WTC11 (cell line): ENCODE measurements around the gene ATP5F1D. TPM values are rescaled to one million over a fixed set of nuclear protein-coding genes. Genes with fewer than 3 reads are reported as not detected.

ENCODE experiments used
- ATAC-seq: fragments of 200-7000 bp; cut with Tn5 transposase; 2 replicates; pipeline ENCODE4 v1.10.0; 2021; ENCODE audit warnings: mild to moderate bottlenecking, moderate library complexity
- CTCF ChIA-PET: fragments of 300-600 bp; sonication (Branson Sonifier 250); formaldehyde crosslinking; loops from one replicate; lab custom pipeline; 2021; ENCODE audit warnings: antibody characterized with exemption; lab: Charles Lee
- POLR2A ChIA-PET: fragments of 350-600 bp; sonication (Branson Sonifier 250); formaldehyde crosslinking; loops from one replicate; lab custom pipeline; 2021; ENCODE audit warnings: antibody characterized with exemption; lab: Charles Lee
- DNase-seq: peaks from one replicate; pipeline ENCODE4 v3.0.0; 2021; ENCODE audit warnings: low spot score
- H3K27ac Mint-ChIP-seq: 2 replicates; pipeline ENCODE4 v1.8.0; 2021; ENCODE audit warnings: mixed read lengths
- H3K27me3 Mint-ChIP-seq: 2 replicates; pipeline ENCODE4 v1.8.0; 2021; ENCODE audit warnings: low read depth, mild to moderate bottlenecking, moderate library complexity, mixed read lengths
- H3K36me3 Mint-ChIP-seq: 2 replicates; pipeline ENCODE4 v1.8.0; 2021; ENCODE audit warnings: mixed read lengths
- H3K4me1 Mint-ChIP-seq: 2 replicates; pipeline ENCODE4 v1.8.0; 2022; ENCODE audit warnings: mixed read lengths
- H3K4me3 Mint-ChIP-seq: 2 replicates; pipeline ENCODE4 v1.8.0; 2021; ENCODE audit warnings: mild to moderate bottlenecking, moderate library complexity, mixed read lengths
- H3K9me3 Mint-ChIP-seq: 2 replicates; pipeline ENCODE4 v1.8.0; 2021; ENCODE audit warnings: mixed read lengths
- AR ChIP-seq: fragments of 250-450 bp; sonication (Bioruptor Pico); IDR thresholded peaks from 2 replicates; pipeline ENCODE4 v1.9.0; 2021; ENCODE audit warnings: mild to moderate bottlenecking
- ATF1 ChIP-seq: sonication (generic); formaldehyde crosslinking; IDR thresholded peaks from 2 replicates; pipeline ENCODE4 v1.8.1; 2023; ENCODE audit warnings: mild to moderate bottlenecking, moderate library complexity, missing genetic modification reagents
- ATF3 ChIP-seq: sonication (generic); formaldehyde crosslinking; conservative IDR thresholded peaks from 2 replicates; pipeline ENCODE4 v1.8.1; 2022; ENCODE audit warnings: mild to moderate bottlenecking, missing genetic modification reagents
- E2F5 ChIP-seq: sonication (generic); formaldehyde crosslinking; IDR thresholded peaks from 2 replicates; pipeline ENCODE4 v1.8.1; 2022; ENCODE audit warnings: mild to moderate bottlenecking, moderate library complexity, missing genetic modification reagents
- ERG ChIP-seq: fragments of 250-450 bp; sonication (Bioruptor Pico); IDR thresholded peaks from 2 replicates; pipeline ENCODE4 v1.8.0; 2021; ENCODE audit warnings: mild to moderate bottlenecking
- FOXK1 ChIP-seq: sonication (generic); formaldehyde crosslinking; IDR thresholded peaks from 2 replicates; pipeline ENCODE4 v1.8.0; 2022; ENCODE audit warnings: mild to moderate bottlenecking, moderate library complexity, missing genetic modification reagents
- GABPB1 ChIP-seq: sonication (generic); formaldehyde crosslinking; IDR thresholded peaks from 2 replicates; pipeline ENCODE4 v1.8.1; 2023; ENCODE audit warnings: mild to moderate bottlenecking, missing genetic modification reagents
- GTF2I ChIP-seq: fragments of 250-450 bp; sonication (Bioruptor Pico); conservative IDR thresholded peaks from 2 replicates; pipeline ENCODE4 v1.4.0; 2021; ENCODE audit warnings: mild to moderate bottlenecking
- HMGA2 ChIP-seq: fragments of 250-450 bp; sonication (Bioruptor Pico); IDR thresholded peaks from 2 replicates; pipeline ENCODE4 v1.4.0; 2021; ENCODE audit warnings: mild to moderate bottlenecking, moderate library complexity
- NFATC4 ChIP-seq: fragments of 250-450 bp; sonication (Bioruptor Pico); IDR thresholded peaks from 2 replicates; pipeline ENCODE4 v1.9.0; 2021; ENCODE audit warnings: mild to moderate bottlenecking
- NFYB ChIP-seq: sonication (generic); formaldehyde crosslinking; conservative IDR thresholded peaks from 2 replicates; pipeline ENCODE4 v1.8.0; 2022; ENCODE audit warnings: low read depth, missing genetic modification reagents
- NR2C2 ChIP-seq: sonication (generic); formaldehyde crosslinking; IDR thresholded peaks from 2 replicates; pipeline ENCODE4 v1.8.0; 2022; ENCODE audit warnings: mild to moderate bottlenecking, missing genetic modification reagents
- PRRX2 ChIP-seq: fragments of 250-450 bp; sonication (Bioruptor Pico); IDR thresholded peaks from 2 replicates; pipeline ENCODE4 v1.8.0; 2021; ENCODE audit warnings: mild to moderate bottlenecking
- SMAD3 ChIP-seq: sonication (generic); formaldehyde crosslinking; IDR thresholded peaks from 2 replicates; pipeline ENCODE4 v1.8.0; 2022; ENCODE audit warnings: missing genetic modification reagents, mild to moderate bottlenecking, borderline replicate concordance
- SMAD4 ChIP-seq: sonication (generic); formaldehyde crosslinking; IDR thresholded peaks from 2 replicates; pipeline ENCODE4 v1.8.0; 2022; ENCODE audit warnings: mild to moderate bottlenecking, missing genetic modification reagents
- TCF7 ChIP-seq: sonication (generic); formaldehyde crosslinking; IDR thresholded peaks from 2 replicates; pipeline ENCODE4 v1.8.0; 2022; ENCODE audit warnings: mild to moderate bottlenecking, low read depth, missing genetic modification reagents, moderate library complexity
- TEAD4 ChIP-seq: sonication (generic); formaldehyde crosslinking; IDR thresholded peaks from 2 replicates; pipeline ENCODE4 v1.8.0; 2022; ENCODE audit warnings: mild to moderate bottlenecking, missing genetic modification reagents
- ZNF138 ChIP-seq: sonication (generic); formaldehyde crosslinking; conservative IDR thresholded peaks from 2 replicates; pipeline ENCODE4 v1.8.1; 2022; ENCODE audit warnings: mild to moderate bottlenecking, moderate library complexity, missing genetic modification reagents
- ZNF232 ChIP-seq: sonication (generic); formaldehyde crosslinking; IDR thresholded peaks from 2 replicates; pipeline ENCODE4 v1.8.0; 2022; ENCODE audit warnings: mild to moderate bottlenecking, missing genetic modification reagents
- ZNF263 ChIP-seq: sonication (generic); formaldehyde crosslinking; IDR thresholded peaks from 2 replicates; pipeline ENCODE4 v1.8.1; 2022; ENCODE audit warnings: low read depth, mild to moderate bottlenecking, moderate library complexity, missing genetic modification reagents
- ZNF281 ChIP-seq: sonication (generic); formaldehyde crosslinking; IDR thresholded peaks from 2 replicates; pipeline ENCODE4 v1.8.0; 2023; ENCODE audit warnings: mild to moderate bottlenecking, missing genetic modification reagents
- ZNF317 ChIP-seq: sonication (generic); formaldehyde crosslinking; IDR thresholded peaks from 2 replicates; pipeline ENCODE4 v1.8.1; 2023; ENCODE audit warnings: low read depth, mild to moderate bottlenecking, moderate library complexity, missing genetic modification reagents, borderline replicate concordance
- ZNF532 ChIP-seq: fragments of 250-450 bp; sonication (Bioruptor Pico); IDR thresholded peaks from 2 replicates; pipeline ENCODE4 v1.9.0; 2021; ENCODE audit warnings: mild to moderate bottlenecking, borderline replicate concordance
- ZNF671 ChIP-seq: fragments of 250-450 bp; sonication (Bioruptor Pico); IDR thresholded peaks from 2 replicates; pipeline ENCODE4 v1.8.0; 2021; ENCODE audit warnings: mild to moderate bottlenecking
- total RNA-seq: library from RNA; stranded (reverse); gene quantifications from 3 replicates; pipeline ENCODE4 v1.2.3, GENCODE V29; 2021

Gene ATP5F1D
- total RNA-seq, 1 experiment from 2014 or later, result 277 TPM

- H3K4me3 Mint-ChIP-seq, result peak overlapping the region; percentile 47
- CTCF ChIA-PET, result interaction anchor here (0.6 to 15.6 kb wide), 4 partner anchors 10 to 134 kb away, joined by 3 to 648 read pairs (median 4); partner anchors contain the start of genes ATP5F1D and CIRBP
- H3K27ac Mint-ChIP-seq, result peak overlapping the region; percentile 90
- POLR2A ChIA-PET, result interaction anchor here (0.5 to 3.6 kb wide), 6 partner anchors 9 to 233 kb away, joined by 3 to 31 read pairs (median 4); partner anchors contain the start of genes CIRBP, CNN2 and FAM174C
- H3K27me3 Mint-ChIP-seq, result no peaks in the 10 kb centered on the region
- no peaks in the 10 kb centered on the region for H3K9me3 Mint-ChIP-seq
- DNase-seq (peak; percentile 74), ATAC-seq (peak; percentile 31)
- peaks cover 51% of the 10 kb centered on the region for H3K4me1 Mint-ChIP-seq
- peaks cover 29% of the 10 kb centered on the region for H3K36me3 Mint-ChIP-seq
- no peak for TF ChIP-seq ATF3 (CRISPR knock-in tag)
- TF ChIP-seq HMGA2 (CRISPR knock-in tag), result 0 out of 2 replicates have a peak, but pooled peaks have one; percentile 6
- peak; percentile 41; the same call in 1 of the 2 replicates for TF ChIP-seq GABPB1 (CRISPR knock-in tag)
- peak; percentile 91; the same call in 1 of the 2 replicates for TF ChIP-seq ZNF532 (CRISPR knock-in tag)
- TF ChIP-seq NFATC4 (CRISPR knock-in tag), result peak; percentile 93
- no peak for TF ChIP-seq ZNF263 (CRISPR knock-in tag)
- peak; percentile 88; the same call in 1 of the 2 replicates for TF ChIP-seq ZNF671 (CRISPR knock-in tag)
- peak; percentile 91 for TF ChIP-seq ERG (CRISPR knock-in tag)
- TF ChIP-seq PRRX2 (CRISPR knock-in tag), result peak; percentile 95
- no peak for TF ChIP-seq SMAD4 (CRISPR knock-in tag)
- TF ChIP-seq ATF1 (CRISPR knock-in tag), result no peak
- TF ChIP-seq ZNF317 (CRISPR knock-in tag), result no peak
- no peak for TF ChIP-seq NFYB (CRISPR knock-in tag)
- no peak for TF ChIP-seq TCF7
- no peak; the same call in 1 of the 2 replicates for TF ChIP-seq TEAD4 (CRISPR knock-in tag)
- TF ChIP-seq ZNF138 (CRISPR knock-in tag), result 0 out of 2 replicates have a peak, but pooled peaks have one; percentile 65
- TF ChIP-seq ZNF232 (CRISPR knock-in tag), result no peak
- no peak for TF ChIP-seq E2F5
- TF ChIP-seq NR2C2 (CRISPR knock-in tag), result no peak
- no peak for TF ChIP-seq SMAD3 (CRISPR knock-in tag)
- peak; percentile 78 for TF ChIP-seq FOXK1 (CRISPR knock-in tag)
- TF ChIP-seq GTF2I, result no peak
- TF ChIP-seq ZNF281 (CRISPR knock-in tag), result 0 out of 2 replicates have a peak, but pooled peaks have one; percentile 44
- TF ChIP-seq AR (CRISPR knock-in tag), result peak; percentile 90
Measured at GRCh38 chr19:1259206-1259875, 17.8 kb downstream of the ATP5F1D start.
